ENCODE data around the gene ZFP90.

ZFP90 gene

DNA sequence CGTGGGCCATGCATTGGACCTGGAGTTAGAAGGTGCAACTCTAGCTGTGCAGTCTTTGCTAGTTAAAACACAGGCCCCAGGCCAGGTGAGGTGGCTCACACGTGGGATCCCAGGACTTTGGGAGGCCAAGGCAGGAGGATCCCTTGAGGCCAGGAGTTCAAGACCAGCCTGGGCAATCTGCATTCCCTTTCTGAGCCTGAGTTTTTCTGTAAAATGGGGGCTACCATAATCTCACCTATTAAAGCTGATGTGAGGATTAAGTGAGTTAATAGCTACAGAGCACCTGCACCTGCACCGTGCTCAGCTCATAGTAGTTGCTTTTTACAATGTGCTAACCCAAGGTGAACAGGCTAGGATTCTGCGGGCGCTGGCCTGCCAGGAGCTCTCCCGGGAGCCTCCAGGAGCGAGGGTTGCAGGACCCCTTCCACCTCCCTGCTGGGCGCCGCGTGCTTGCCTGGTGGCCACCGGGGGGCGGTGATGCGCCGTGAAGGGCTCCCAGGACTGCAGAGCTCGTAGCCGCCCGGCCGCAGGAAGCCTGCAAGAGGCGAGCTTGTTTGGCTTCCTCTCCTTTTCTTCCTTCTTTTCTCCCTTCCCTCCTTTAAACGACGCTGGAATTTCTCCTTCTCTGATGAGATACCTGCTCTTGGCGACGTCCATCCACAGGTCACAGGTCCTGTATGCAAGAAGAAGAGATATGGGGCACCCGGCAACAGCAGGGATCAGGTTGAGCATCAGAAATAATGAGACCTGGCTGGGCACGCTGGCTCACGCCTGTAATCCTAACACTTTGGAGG is 51.3 kb downstream of the ZFP90 start:
- DNase-seq (ENCODE audit: low read depth) = peak; percentile 5

DNA sequence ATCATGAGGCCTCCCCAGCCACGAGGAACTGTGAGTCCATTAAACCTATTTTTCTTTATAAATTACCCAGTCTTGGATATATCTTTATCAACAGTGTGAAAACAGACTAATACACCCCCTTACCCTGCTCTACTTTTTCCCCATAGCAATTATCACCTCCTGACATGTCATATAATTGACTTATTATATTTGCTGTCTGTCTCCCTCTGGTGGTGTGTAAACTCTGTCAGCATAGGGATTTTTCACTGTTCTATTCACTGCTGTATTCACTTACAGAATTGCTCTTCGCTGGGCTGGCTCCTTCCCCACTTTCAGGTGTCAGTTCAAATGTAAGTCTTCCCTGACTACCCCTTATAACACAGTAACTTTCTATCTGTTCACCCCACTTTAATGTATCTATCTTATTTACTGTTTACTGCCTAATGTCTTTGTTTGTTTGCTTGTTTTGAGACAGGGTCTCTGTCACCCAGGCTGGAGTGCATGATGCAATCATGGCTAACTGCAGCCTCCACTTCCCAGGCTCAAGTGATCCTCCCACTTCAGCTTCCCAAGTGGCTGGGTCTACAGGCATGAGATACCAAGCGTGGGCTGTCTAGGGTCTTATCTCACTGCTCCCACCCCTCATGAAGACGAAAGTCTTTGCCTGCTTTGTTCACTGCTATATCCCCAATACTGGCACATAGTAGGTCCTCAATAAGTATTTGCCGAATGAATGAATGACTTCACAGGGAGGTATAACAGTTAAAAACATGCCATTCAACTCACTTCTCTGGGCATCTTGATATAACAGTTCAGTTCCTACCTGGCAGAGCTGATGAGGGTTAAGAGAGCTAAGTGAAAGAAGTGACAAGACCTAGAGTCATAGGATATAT is 53.6 kb downstream of the ZFP90 start:
- no peak for DNase-seq (ENCODE audit: low read depth)

- no peak for DNase-seq (ENCODE audit: low read depth)
Observed at GRCh38 chr16:68596266-68596665, 57.2 kb downstream of the ZFP90 start.

DNA sequence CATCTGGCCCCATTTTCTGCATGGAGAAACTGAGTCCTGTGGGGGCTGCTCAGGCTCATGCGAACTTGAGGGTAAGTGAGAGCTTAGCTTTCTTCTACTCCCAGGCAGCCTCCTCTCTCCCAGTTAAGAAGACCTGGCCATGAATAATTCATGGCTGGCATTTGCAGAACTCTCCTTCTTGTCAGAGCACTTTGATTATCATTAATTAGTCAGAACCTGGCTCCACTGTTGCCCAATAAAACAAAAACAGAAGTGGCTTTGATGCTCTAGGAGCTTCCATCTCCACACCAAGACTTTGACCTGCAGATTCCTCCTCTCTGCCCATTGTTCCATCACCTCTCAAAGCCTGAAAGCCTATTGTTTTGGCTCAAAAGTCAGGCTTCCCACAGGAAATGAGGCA is 60.5 kb downstream of the ZFP90 start:
- DNase-seq (ENCODE audit: low read depth) = no peak

- DNase-seq (ENCODE audit: low read depth) = no peak
Observed at GRCh38 chr16:68605746-68606145, 66.7 kb downstream of the ZFP90 start.

GRCh38 chr16:68607443-68607842 is 68.4 kb downstream of the ZFP90 start:
- no peak for DNase-seq (ENCODE audit: low read depth)

DNA sequence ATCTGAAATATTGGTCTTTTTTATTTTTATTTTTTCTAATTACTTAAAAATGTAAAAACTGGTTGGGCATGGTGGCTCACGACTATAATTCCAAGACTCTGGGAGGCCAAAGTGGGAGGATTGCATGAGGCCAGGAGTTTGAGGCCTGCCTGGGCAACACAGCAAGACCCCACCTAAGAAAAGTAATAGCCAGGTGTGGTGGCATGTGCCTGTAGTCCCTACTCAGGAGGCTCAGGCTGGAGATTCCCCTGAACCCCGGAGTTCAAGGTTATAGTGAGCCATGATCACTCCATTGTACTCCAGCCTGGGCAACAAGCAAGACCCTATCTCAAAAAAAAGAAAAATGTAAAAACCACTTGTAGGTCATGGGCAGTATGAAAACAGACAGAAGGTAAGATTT is 69.2 kb downstream of the ZFP90 start:
- no peak for DNase-seq (ENCODE audit: low read depth)

- no peak for DNase-seq (ENCODE audit: low read depth)
Observed at GRCh38 chr16:68612996-68613395, 73.9 kb downstream of the ZFP90 start.

DNA sequence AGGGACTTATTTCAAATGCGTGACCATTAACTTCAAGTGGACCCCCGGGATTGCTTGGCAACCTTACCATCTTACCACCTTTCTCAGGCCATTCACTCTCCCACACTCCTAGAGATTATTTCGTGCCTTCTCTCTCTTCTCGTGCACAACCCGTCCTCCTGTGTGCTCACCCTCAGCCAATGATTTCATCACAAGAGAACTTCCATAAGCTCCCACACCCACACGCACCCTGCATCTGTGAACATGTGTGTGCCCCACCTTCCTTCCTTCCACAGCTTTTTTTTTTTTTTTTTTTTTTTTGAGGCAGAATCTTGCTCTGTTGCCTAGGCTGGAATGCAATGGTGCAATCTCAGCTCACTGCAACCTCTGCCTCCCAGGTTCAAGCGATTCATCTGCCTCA is 78.6 kb downstream of the ZFP90 start:
- DNase-seq (ENCODE audit: low read depth) = no peak

All from non-pigmented ciliary epithelial cell (primary cell).